Nephron progenitor cell (in vitro differentiated cells): Measurements from ENCODE around the gene STARD8.

Experiments used
- DNase-seq: peaks from one replicate; pipeline ENCODE4 v3.0.0; 2021
- H3K27ac Mint-ChIP-seq: 2 replicates; pipeline ENCODE4 v1.8.0; 2021; ENCODE audit warnings: mild to moderate bottlenecking, moderate library complexity, mixed read lengths
- H3K27me3 Mint-ChIP-seq: 2 replicates; pipeline ENCODE4 v1.8.0; 2021; ENCODE audit warnings: mild to moderate bottlenecking, low read depth, mixed read lengths; ENCODE audit not compliant: poor library complexity
- H3K36me3 Mint-ChIP-seq: 2 replicates; pipeline ENCODE4 v1.8.0; 2021; ENCODE audit warnings: low read depth, mixed read lengths
- H3K4me1 Mint-ChIP-seq: 2 replicates; pipeline ENCODE4 v1.8.0; 2021; ENCODE audit warnings: mixed read lengths
- H3K4me3 Mint-ChIP-seq: 2 replicates; pipeline ENCODE4 v1.8.0; 2021; ENCODE audit warnings: mild to moderate bottlenecking, moderate library complexity, mixed read lengths
- H3K9me3 Mint-ChIP-seq: 2 replicates; pipeline ENCODE4 v1.8.0; 2021; ENCODE audit warnings: mild to moderate bottlenecking, moderate library complexity, mixed read lengths
- TF ChIP-seq, protein P1 (sequence below): fragments of 200-600 bp; sonication (generic); IDR thresholded peaks from 2 replicates; pipeline ENCODE4 v1.5.0; 2021; ENCODE audit warnings: antibody characterized with exemption

Gene STARD8

DNA sequence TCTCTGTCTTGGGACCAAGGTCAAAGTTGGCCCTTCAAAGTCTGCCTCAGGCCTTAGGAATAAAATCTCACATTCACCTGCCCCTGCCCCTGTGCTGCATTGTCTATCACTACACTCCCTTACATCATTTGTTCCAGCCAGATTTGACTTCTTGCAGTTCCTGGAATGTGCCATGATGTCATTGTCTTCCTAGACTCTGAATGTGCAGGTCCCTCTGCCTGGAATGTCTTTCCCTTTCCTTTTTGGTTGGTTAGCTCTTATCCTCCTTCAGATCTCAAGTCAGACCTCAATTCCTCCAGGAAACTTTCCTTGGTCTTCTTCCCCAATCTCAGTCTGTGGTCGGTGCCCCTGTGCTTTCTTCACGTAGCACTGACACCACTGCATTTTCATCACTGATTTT is 113.6 kb downstream of the STARD8 start:
- H3K27ac Mint-ChIP-seq, result no peak overlapping the region
- H3K36me3 Mint-ChIP-seq, result no peaks in the 10 kb centered on the region
- no peaks in the 10 kb centered on the region for H3K4me1 Mint-ChIP-seq
- H3K4me3 Mint-ChIP-seq, result no peak overlapping the region
- TF ChIP-seq, protein P1, sequence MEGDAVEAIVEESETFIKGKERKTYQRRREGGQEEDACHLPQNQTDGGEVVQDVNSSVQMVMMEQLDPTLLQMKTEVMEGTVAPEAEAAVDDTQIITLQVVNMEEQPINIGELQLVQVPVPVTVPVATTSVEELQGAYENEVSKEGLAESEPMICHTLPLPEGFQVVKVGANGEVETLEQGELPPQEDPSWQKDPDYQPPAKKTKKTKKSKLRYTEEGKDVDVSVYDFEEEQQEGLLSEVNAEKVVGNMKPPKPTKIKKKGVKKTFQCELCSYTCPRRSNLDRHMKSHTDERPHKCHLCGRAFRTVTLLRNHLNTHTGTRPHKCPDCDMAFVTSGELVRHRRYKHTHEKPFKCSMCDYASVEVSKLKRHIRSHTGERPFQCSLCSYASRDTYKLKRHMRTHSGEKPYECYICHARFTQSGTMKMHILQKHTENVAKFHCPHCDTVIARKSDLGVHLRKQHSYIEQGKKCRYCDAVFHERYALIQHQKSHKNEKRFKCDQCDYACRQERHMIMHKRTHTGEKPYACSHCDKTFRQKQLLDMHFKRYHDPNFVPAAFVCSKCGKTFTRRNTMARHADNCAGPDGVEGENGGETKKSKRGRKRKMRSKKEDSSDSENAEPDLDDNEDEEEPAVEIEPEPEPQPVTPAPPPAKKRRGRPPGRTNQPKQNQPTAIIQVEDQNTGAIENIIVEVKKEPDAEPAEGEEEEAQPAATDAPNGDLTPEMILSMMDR, result no peak
- DNase-seq, result no peak
- peaks cover 5% of the 10 kb centered on the region for H3K27me3 Mint-ChIP-seq
- H3K9me3 Mint-ChIP-seq, result peaks cover 44% of the 10 kb centered on the region

DNA sequence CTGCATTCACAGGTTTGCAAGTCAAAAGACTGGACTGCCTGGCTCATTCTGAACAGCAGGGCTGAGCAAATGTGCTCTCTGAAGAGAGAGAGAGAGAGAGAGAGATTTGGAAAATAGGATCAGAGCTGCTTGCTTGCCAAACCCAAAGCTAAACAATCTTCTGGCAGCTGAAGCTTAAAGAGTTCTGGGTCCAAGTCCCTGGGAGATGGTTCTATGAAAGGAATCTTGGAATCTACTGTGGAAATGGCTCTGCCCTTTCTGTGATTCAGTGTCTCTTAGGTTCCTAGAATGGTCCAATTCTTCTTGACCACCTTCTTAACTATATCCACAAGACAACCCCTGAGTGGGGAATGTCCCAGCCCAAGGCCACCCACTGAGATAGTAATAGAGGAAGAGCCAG is 115.3 kb downstream of the STARD8 start:
- H3K4me3 Mint-ChIP-seq, result no peak overlapping the region
- no peaks in the 10 kb centered on the region for H3K4me1 Mint-ChIP-seq
- H3K27ac Mint-ChIP-seq, result no peak overlapping the region
- peaks cover 45% of the 10 kb centered on the region for H3K9me3 Mint-ChIP-seq
- peaks cover 5% of the 10 kb centered on the region for H3K27me3 Mint-ChIP-seq
- no peaks in the 10 kb centered on the region for H3K36me3 Mint-ChIP-seq
- TF ChIP-seq, protein P1, result no peak
- DNase-seq, result no peak

DNA sequence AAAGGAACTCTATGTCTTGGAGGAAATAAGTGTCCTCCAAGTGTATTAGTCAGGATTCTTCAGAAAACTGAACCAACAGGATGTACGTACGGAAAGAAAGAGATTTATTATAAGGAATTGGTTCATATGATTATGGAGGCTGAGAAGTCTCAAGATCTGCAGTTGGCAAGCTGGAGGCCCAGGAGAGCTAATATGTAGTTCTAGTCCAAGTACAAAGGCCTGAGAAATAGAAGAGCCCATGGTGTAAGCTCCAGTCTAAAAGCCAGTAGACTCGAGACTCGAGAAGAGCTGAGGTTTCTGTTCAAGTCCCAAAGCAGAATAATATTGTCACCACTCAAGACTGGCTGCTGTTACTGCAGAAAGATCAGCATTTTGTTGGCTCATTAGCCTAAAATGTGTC is 116.0 kb downstream of the STARD8 start:
- Mint-ChIP-seq H3K27me3 (peaks cover 5% of the 10 kb centered on the region), H3K27ac (no peak overlapping the region), H3K4me1 (no peaks in the 10 kb centered on the region), H3K9me3 (peaks cover 45% of the 10 kb centered on the region), H3K36me3 (no peaks in the 10 kb centered on the region), H3K4me3 (no peak overlapping the region)
- DNase-seq, result no peak
- TF ChIP-seq, protein P1, result no peak
